Measurements from ENCODE around the gene TRIM59. TPM values are rescaled to one million over a fixed set of nuclear protein-coding genes. Genes with fewer than 3 reads are reported as not detected.

Gene TRIM59
- total RNA-seq, 4 donors from 2014 or later: 4.3 to 11.1 (median 6.7) TPM

GRCh38 chr3:160440687-160441086 is 8.9 kb downstream of the TRIM59 start:
- Histone ChIP-seq H3K27ac (no peak overlapping the region), H3K36me3 (no peaks in the 10 kb centered on the region), H3K4me3 (no peak overlapping the region), H3K4me1 (no peaks in the 10 kb centered on the region), H3K9me3 (no peaks in the 10 kb centered on the region), H3K27me3 (no peaks in the 10 kb centered on the region)
- no peak for DNase-seq (ENCODE audit: low spot score in 2 of 2)
- 97% methylated on average over 7 of the region's 7 CpGs for WGBS
- no peak for TF ChIP-seq POLR2A (IDR thresholded peaks at IDR 0.05)
- no peak for TF ChIP-seq POLR2AphosphoS5 (IDR thresholded peaks at IDR 0.05)
- no peak for TF ChIP-seq CTCF (IDR thresholded peaks at IDR 0.05)
- TF ChIP-seq EP300 (IDR thresholded peaks at IDR 0.05): no peak

GRCh38 chr3:160437083-160437455 is 12.5 kb downstream of the TRIM59 start:
- 88% methylated on average over 5 of the region's 5 CpGs for WGBS
- Histone ChIP-seq H3K36me3 (peaks cover 18% of the 10 kb centered on the region), H3K4me3 (no peak overlapping the region), H3K4me1 (no peaks in the 10 kb centered on the region), H3K27ac (no peak overlapping the region), H3K9me3 (no peaks in the 10 kb centered on the region), H3K27me3 (no peaks in the 10 kb centered on the region)
- TF ChIP-seq POLR2AphosphoS5 (IDR thresholded peaks at IDR 0.05): no peak
- no peak for TF ChIP-seq CTCF (IDR thresholded peaks at IDR 0.05)
- no peak for TF ChIP-seq EP300 (IDR thresholded peaks at IDR 0.05)
- no peak for TF ChIP-seq POLR2A (IDR thresholded peaks at IDR 0.05)
- no peak for DNase-seq (ENCODE audit: low spot score in 2 of 2)

- H3K27ac ChIP-seq: no peak overlapping the region
- 86% methylated on average over 1 of the region's 1 CpG for WGBS
- no peak overlapping the region for H3K4me3 ChIP-seq
- no peaks in the 10 kb centered on the region for H3K4me1 ChIP-seq
- H3K27me3 ChIP-seq: no peaks in the 10 kb centered on the region
- no peaks in the 10 kb centered on the region for H3K9me3 ChIP-seq
- no peak for TF ChIP-seq POLR2AphosphoS5 (IDR thresholded peaks at IDR 0.05)
- TF ChIP-seq EP300 (IDR thresholded peaks at IDR 0.05): no peak
- no peak for TF ChIP-seq CTCF (IDR thresholded peaks at IDR 0.05)
- TF ChIP-seq POLR2A (IDR thresholded peaks at IDR 0.05): no peak
- peaks cover 32% of the 10 kb centered on the region for H3K36me3 ChIP-seq
- DNase-seq (ENCODE audit: low spot score in 2 of 2): no peak
Measured at GRCh38 chr3:160435747-160436146, 13.8 kb downstream of the TRIM59 start.

GRCh38 chr3:160435095-160435494 is 14.5 kb downstream of the TRIM59 start:
- no peak overlapping the region for H3K4me3 ChIP-seq
- no peak overlapping the region for H3K27ac ChIP-seq
- WGBS: 82% methylated on average over 2 of the region's 2 CpGs
- TF ChIP-seq POLR2AphosphoS5 (IDR thresholded peaks at IDR 0.05) (no peak), EP300 (IDR thresholded peaks at IDR 0.05) (no peak), CTCF (IDR thresholded peaks at IDR 0.05) (no peak), POLR2A (IDR thresholded peaks at IDR 0.05) (no peak)
- DNase-seq (ENCODE audit: low spot score in 2 of 2): no peak
- no peaks in the 10 kb centered on the region for H3K9me3 ChIP-seq
- no peaks in the 10 kb centered on the region for H3K4me1 ChIP-seq
- no peaks in the 10 kb centered on the region for H3K27me3 ChIP-seq
- H3K36me3 ChIP-seq: peaks cover 36% of the 10 kb centered on the region

- TF ChIP-seq POLR2AphosphoS5 (IDR thresholded peaks at IDR 0.05) (no peak), CTCF (IDR thresholded peaks at IDR 0.05) (no peak)
- Histone ChIP-seq H3K4me1 (no peaks in the 10 kb centered on the region), H3K27ac (no peak overlapping the region), H3K36me3 (peaks cover 40% of the 10 kb centered on the region), H3K9me3 (no peaks in the 10 kb centered on the region), H3K4me3 (no peak overlapping the region), H3K27me3 (no peaks in the 10 kb centered on the region)
- DNase-seq (ENCODE audit: low spot score in 2 of 2): no peak
- 61% methylated on average over 2 of the region's 2 CpGs for WGBS
Measured at GRCh38 chr3:160434071-160434470, 15.5 kb downstream of the TRIM59 start.

Measured in suprapubic skin (tissue), 4 donors.